CD4-positive, alpha-beta T cell (primary cell): ENCODE measurements around the gene UPB1. TPM values are rescaled to one million over a fixed set of nuclear protein-coding genes. Genes with fewer than 3 reads are reported as not detected.

Experiments
- ATAC-seq: fragments of 200-7000 bp; cut with Tn5 transposase; one replicate; pipeline ENCODE4 v1.10.0; 2022; ENCODE audit warnings: mild to moderate bottlenecking; ENCODE audit not compliant: poor library complexity
- CTCF ChIA-PET: fragments of 350-600 bp; sonication (Branson Sonifier 250); formaldehyde crosslinking; loops from one replicate; lab custom pipeline; 2021; ENCODE audit warnings: antibody characterized with exemption, inconsistent platforms; lab: Charles Lee
- POLR2A ChIA-PET: fragments of 350-600 bp; sonication (Branson Sonifier 250); formaldehyde crosslinking; loops from one replicate; lab custom pipeline; 2021; ENCODE audit warnings: antibody characterized with exemption, inconsistent platforms; lab: Charles Lee
- DNase-seq, 14 experiments: peaks; one replicate each; pipeline ENCODE4 v3.0.0-alpha.2; 2013 to 2020; ENCODE audit warnings: mixed read lengths in 2 of 14
- H3K27ac ChIP-seq, 2 donors: one replicate each; pipeline versions ENCODE4 v1.5.1 to v1.7.0; 2013; ENCODE audit warnings: low read length in 2 of 2, low read depth in 1 of 2, mild to moderate bottlenecking in 1 of 2
- H3K27me3 ChIP-seq, 2 experiments: 1 replicate in 1 of 2; 2 replicates in 1 of 2; pipeline versions ENCODE4 v1.6.1 to v1.7.0; 2013; ENCODE audit warnings: low read length in 2 of 2, control low read depth in 1 of 2, mild to moderate bottlenecking in 1 of 2, moderate library complexity in 1 of 2; ENCODE audit not compliant: insufficient read depth in 2 of 2, control insufficient read depth in 1 of 2
- H3K36me3 ChIP-seq: one replicate; pipeline ENCODE4 v1.6.1; 2013; ENCODE audit warnings: low read length, control low read depth; ENCODE audit not compliant: insufficient read depth
- H3K4me1 ChIP-seq: one replicate; pipeline ENCODE4 v1.6.1; 2013; ENCODE audit warnings: low read length, control low read depth; ENCODE audit not compliant: insufficient read depth
- H3K4me3 ChIP-seq: one replicate; pipeline ENCODE4 v1.5.1; 2013; ENCODE audit warnings: mild to moderate bottlenecking, low read length, moderate library complexity
- H3K9me3 ChIP-seq, 2 experiments: 1 replicate in 1 of 2; 2 replicates in 1 of 2; pipeline versions ENCODE4 v1.6.1 to v1.7.0; 2013; ENCODE audit warnings: low read length in 2 of 2, mild to moderate bottlenecking in 2 of 2, control low read depth in 1 of 2, moderate library complexity in 1 of 2; ENCODE audit not compliant: control insufficient read depth in 1 of 2, insufficient read depth in 1 of 2
- H3K27ac Mint-ChIP-seq: one replicate; pipeline ENCODE4 v1.8.0; 2020; ENCODE audit warnings: mixed read lengths
- H3K27me3 Mint-ChIP-seq: one replicate; pipeline ENCODE4 v1.8.0; 2021; ENCODE audit warnings: mixed read lengths
- H3K36me3 Mint-ChIP-seq: one replicate; pipeline ENCODE4 v1.8.0; 2021; ENCODE audit warnings: low read depth, mixed read lengths
- H3K4me1 Mint-ChIP-seq: one replicate; pipeline ENCODE4 v1.8.0; 2021; ENCODE audit warnings: low read depth, mixed read lengths
- H3K4me3 Mint-ChIP-seq: one replicate; pipeline ENCODE4 v1.8.0; 2020; ENCODE audit warnings: mild to moderate bottlenecking, mixed read lengths
- H3K9me3 Mint-ChIP-seq: one replicate; pipeline ENCODE4 v1.8.0; 2020; ENCODE audit warnings: mixed read lengths
- intact Hi-C, 2 experiments: fragments of 100-400 bp; cut with DNase I in 1 of 2; cut with micrococcal nuclease in 1 of 2; formaldehyde crosslinking; loops; one replicate each; pipeline versions ENCODE4 v1.15.1 to v1.9.0; 2023 to 2025; cut with DNase I, micrococcal nuclease
- total RNA-seq, 174 experiments: library from RNA in 2 of 174; stranded (reverse) in 2 of 174; gene quantifications; one replicate each; pipeline ENCODE4 v1.2.3 and lab custom pipeline; 2021 to 2026
- TF ChIP-seq, protein P1 (sequence below): fragments of 200-600 bp; IDR thresholded peaks from one replicate; pipeline ENCODE4 v1.8.0; 2022; ENCODE audit warnings: antibody characterized with exemption, mild to moderate bottlenecking

UPB1 gene
- total RNA-seq, 2 experiments from 2014 or later, result 2.7 to 3.7 TPM

DNA sequence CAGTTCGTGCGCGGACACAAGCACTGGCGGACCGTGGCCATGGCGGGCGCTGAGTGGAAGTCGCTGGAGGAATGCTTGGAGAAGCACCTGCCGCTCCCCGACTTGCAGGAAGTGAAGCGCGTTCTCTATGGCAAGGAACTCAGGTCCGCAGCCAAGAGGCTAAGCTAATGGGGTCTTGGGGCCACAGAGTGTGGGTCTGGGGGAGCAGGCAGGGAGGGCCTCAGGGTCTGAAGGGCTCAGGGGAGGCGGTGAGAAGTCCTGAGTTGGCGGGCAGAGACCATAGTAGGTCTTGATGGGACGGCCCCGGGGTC is 188 bp downstream of the UPB1 start:
- H3K36me3 ChIP-seq, result no peaks in the 10 kb centered on the region
- peaks cover 8% of the 10 kb centered on the region for H3K4me1 ChIP-seq
- no peak for ATAC-seq
- TF ChIP-seq, protein P1, sequence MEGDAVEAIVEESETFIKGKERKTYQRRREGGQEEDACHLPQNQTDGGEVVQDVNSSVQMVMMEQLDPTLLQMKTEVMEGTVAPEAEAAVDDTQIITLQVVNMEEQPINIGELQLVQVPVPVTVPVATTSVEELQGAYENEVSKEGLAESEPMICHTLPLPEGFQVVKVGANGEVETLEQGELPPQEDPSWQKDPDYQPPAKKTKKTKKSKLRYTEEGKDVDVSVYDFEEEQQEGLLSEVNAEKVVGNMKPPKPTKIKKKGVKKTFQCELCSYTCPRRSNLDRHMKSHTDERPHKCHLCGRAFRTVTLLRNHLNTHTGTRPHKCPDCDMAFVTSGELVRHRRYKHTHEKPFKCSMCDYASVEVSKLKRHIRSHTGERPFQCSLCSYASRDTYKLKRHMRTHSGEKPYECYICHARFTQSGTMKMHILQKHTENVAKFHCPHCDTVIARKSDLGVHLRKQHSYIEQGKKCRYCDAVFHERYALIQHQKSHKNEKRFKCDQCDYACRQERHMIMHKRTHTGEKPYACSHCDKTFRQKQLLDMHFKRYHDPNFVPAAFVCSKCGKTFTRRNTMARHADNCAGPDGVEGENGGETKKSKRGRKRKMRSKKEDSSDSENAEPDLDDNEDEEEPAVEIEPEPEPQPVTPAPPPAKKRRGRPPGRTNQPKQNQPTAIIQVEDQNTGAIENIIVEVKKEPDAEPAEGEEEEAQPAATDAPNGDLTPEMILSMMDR, result no peak
- H3K27ac ChIP-seq, result no peak overlapping the region
- no peak overlapping the region for H3K4me3 ChIP-seq
- CTCF ChIA-PET, result no interaction called here
- POLR2A ChIA-PET, result no interaction called here
- no peak overlapping the region for H3K27ac Mint-ChIP-seq
- intact Hi-C loops, result no loop called here
- peaks cover 23% of the 10 kb centered on the region for H3K4me1 Mint-ChIP-seq
- no peak for DNase-seq
- peaks cover 0 to 8% of the 10 kb centered on the region in 2 experiments for H3K9me3 ChIP-seq
- H3K27me3 ChIP-seq, result peaks cover 10 to 18% of the 10 kb centered on the region in 2 experiments
- H3K4me3 Mint-ChIP-seq, result no peak overlapping the region
- H3K36me3 Mint-ChIP-seq, result no peaks in the 10 kb centered on the region
- no peaks in the 10 kb centered on the region for H3K9me3 Mint-ChIP-seq
- H3K27me3 Mint-ChIP-seq, result peaks cover 32% of the 10 kb centered on the region

DNA sequence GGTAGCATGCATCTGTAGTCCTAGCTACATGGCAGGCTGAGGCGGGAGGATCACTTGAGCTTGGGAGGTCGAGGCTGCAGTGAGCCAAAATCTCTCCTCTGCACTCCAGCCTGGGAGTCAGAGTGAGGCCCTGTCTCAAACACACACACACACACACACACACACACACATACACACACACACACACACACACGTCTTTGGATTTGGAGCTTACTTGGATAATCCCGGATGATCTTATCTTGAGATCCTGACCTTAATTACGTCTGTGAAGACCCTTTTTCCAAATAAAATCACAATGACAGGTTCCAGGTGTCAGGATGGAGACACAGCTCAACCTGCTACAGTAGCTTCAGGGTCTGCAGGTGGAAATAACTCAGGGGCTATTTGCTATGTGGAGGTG is 1.1 kb downstream of the UPB1 start:
- peaks cover 8% of the 10 kb centered on the region for H3K4me1 ChIP-seq
- no peak overlapping the region for H3K4me3 Mint-ChIP-seq
- no peaks in the 10 kb centered on the region for H3K9me3 Mint-ChIP-seq
- no peaks in the 10 kb centered on the region for H3K36me3 Mint-ChIP-seq
- no peak overlapping the region for H3K27ac Mint-ChIP-seq
- ChIA-PET CTCF (no interaction called here), POLR2A (interaction anchor here (2.3 kb wide), 1 partner anchor 68 kb away, joined by 7 read pairs; the partner anchor contains the start of gene ADORA2A)
- H3K9me3 ChIP-seq, result peaks cover 0 to 8% of the 10 kb centered on the region in 2 experiments
- no peak overlapping the region for H3K4me3 ChIP-seq
- H3K27ac ChIP-seq, result no peak overlapping the region
- no peak for DNase-seq
- peaks cover 10 to 18% of the 10 kb centered on the region in 2 experiments for H3K27me3 ChIP-seq
- peaks cover 23% of the 10 kb centered on the region for H3K4me1 Mint-ChIP-seq
- H3K27me3 Mint-ChIP-seq, result peaks cover 32% of the 10 kb centered on the region
- ATAC-seq, result no peak
- H3K36me3 ChIP-seq, result no peaks in the 10 kb centered on the region
- TF ChIP-seq, protein P1, result no peak
- intact Hi-C loops, result no loop called here

DNA sequence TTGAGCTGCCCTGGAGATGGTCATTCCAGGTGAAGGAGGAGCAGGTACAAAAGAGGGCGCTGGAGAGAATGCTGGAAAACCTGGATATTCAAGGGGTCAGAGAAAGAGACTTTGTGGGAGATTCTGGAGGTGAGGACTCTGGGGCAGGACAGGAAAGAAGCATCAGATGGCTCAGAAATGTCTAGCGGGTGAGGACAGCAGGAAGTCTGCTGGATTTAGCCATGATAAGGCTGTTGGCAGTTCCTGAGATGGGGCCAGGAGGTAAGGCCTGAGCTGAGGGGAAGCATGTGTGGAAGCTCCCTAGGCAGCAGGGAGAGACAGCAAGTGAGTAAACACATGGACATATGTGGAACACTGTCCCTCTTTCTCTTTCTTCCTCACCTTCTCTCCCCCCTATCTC is 1.5 kb downstream of the UPB1 start:
- ChIA-PET CTCF (no interaction called here), POLR2A (interaction anchor here (2.3 kb wide), 1 partner anchor 69 kb away, joined by 7 read pairs; the partner anchor contains the start of gene ADORA2A)
- intact Hi-C loops, result no loop called here
- Mint-ChIP-seq H3K4me1 (peaks cover 23% of the 10 kb centered on the region), H3K4me3 (no peak overlapping the region), H3K27ac (no peak overlapping the region), H3K36me3 (no peaks in the 10 kb centered on the region), H3K9me3 (no peaks in the 10 kb centered on the region), H3K27me3 (peaks cover 32% of the 10 kb centered on the region)
- Histone ChIP-seq H3K4me1 (peaks cover 8% of the 10 kb centered on the region), H3K36me3 (no peaks in the 10 kb centered on the region), H3K4me3 (no peak overlapping the region), H3K9me3 (peaks cover 0 to 8% of the 10 kb centered on the region in 2 experiments), H3K27me3 (peaks cover 10 to 18% of the 10 kb centered on the region in 2 experiments), H3K27ac (no peak overlapping the region)
- DNase-seq, result no peak
- ATAC-seq, result no peak
- TF ChIP-seq, protein P1, result no peak
